PFSK-1 (cell line): ENCODE data around the gene ABTB1.

Experiments
- POLR2AphosphoS5 ChIP-seq: IDR thresholded peaks from 2 replicates; pipeline ENCODE4 v1.6.1; 2012; ENCODE audit warnings: low read depth, mild to moderate bottlenecking, control low read depth, low read length, moderate library complexity
- REST ChIP-seq, 2 experiments: IDR thresholded peaks; 2 replicates each; pipeline versions ENCODE4 v1.6.1 to v1.8.0; 2011 to 2012; ENCODE audit warnings: low read depth in 2 of 2, low read length in 2 of 2, control low read depth in 1 of 2, inconsistent platforms in 1 of 2, mild to moderate bottlenecking in 1 of 2, moderate library complexity in 1 of 2; ENCODE audit not compliant: insufficient read depth in 1 of 2

GRCh38 chr3:127702151-127702578 lies 29.4 kb downstream of the ABTB1 start:
- TF ChIP-seq POLR2AphosphoS5 = no peak
- no peak for TF ChIP-seq REST (IDR thresholded peaks at IDR 0.05; ENCODE audit: insufficient read depth in 1 of 2, low read depth in 2 of 2, low read length in 2 of 2)
